Chondrocyte (in vitro differentiated cells): ENCODE data around the gene NOTCH1. TPM values are rescaled to one million over a fixed set of nuclear protein-coding genes. Genes with fewer than 3 reads are reported as not detected.

Experiments used
- DNase-seq: peaks from one replicate; pipeline ENCODE4 v3.0.0; 2021; ENCODE audit warnings: mixed read lengths, low spot score
- H3K27ac Mint-ChIP-seq: one replicate; pipeline ENCODE4 v1.8.0; 2021; ENCODE audit warnings: mild to moderate bottlenecking, moderate library complexity, mixed read lengths; ENCODE audit not compliant: unreplicated experiment
- H3K27me3 Mint-ChIP-seq: 2 replicates; pipeline ENCODE4 v1.8.0; 2021; ENCODE audit warnings: low read depth, mixed read lengths
- H3K36me3 Mint-ChIP-seq: 2 replicates; pipeline ENCODE4 v1.8.0; 2021; ENCODE audit warnings: low read depth, mixed read lengths
- H3K4me1 Mint-ChIP-seq: 2 replicates; pipeline ENCODE4 v1.8.0; 2021; ENCODE audit warnings: low read depth, mild to moderate bottlenecking, mixed read lengths
- H3K4me3 Mint-ChIP-seq: one replicate; pipeline ENCODE4 v1.8.0; 2021; ENCODE audit warnings: mild to moderate bottlenecking, moderate library complexity, mixed read lengths; ENCODE audit not compliant: unreplicated experiment
- H3K9me3 Mint-ChIP-seq: 2 replicates; pipeline ENCODE4 v1.8.0; 2021; ENCODE audit warnings: low read depth, mixed read lengths
- total RNA-seq: library from RNA; stranded (reverse); gene quantifications from 3 replicates; pipeline ENCODE4 v1.2.1, GENCODE V29; 2021
- TF ChIP-seq, protein P1 (sequence below): fragments of 200-600 bp; sonication (generic); IDR thresholded peaks from 2 replicates; pipeline ENCODE4 v1.5.0; 2021; ENCODE audit warnings: antibody characterized with exemption, mild to moderate bottlenecking, moderate library complexity

Gene NOTCH1
- total RNA-seq, 1 donor from 2014 or later: 28.7 TPM

DNA sequence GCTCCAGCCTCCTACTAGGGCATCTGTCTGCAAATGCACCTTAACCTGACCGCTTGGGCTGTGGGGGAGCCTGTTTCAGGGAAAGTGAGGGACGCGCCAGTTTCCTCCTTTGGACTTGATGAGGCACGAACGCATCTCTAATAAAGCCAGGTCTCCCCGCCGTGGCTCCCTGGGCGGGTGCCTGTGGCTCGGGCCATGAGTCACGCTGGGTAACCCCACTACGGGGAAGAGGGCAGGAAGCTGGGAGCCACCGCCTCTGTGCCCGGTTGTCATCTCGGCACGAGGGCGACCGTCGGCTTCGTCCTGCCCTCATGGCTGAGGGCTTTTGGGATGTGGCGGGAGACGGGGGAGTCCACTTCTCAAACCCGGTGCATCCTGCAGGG lies 12.1 kb downstream of the NOTCH1 start:
- Mint-ChIP-seq H3K27ac (no peak overlapping the region), H3K36me3 (peaks cover 2% of the 10 kb centered on the region), H3K4me1 (no peaks in the 10 kb centered on the region), H3K9me3 (no peaks in the 10 kb centered on the region), H3K4me3 (no peak overlapping the region), H3K27me3 (no peaks in the 10 kb centered on the region)
- DNase-seq: no peak
- TF ChIP-seq, protein P1, sequence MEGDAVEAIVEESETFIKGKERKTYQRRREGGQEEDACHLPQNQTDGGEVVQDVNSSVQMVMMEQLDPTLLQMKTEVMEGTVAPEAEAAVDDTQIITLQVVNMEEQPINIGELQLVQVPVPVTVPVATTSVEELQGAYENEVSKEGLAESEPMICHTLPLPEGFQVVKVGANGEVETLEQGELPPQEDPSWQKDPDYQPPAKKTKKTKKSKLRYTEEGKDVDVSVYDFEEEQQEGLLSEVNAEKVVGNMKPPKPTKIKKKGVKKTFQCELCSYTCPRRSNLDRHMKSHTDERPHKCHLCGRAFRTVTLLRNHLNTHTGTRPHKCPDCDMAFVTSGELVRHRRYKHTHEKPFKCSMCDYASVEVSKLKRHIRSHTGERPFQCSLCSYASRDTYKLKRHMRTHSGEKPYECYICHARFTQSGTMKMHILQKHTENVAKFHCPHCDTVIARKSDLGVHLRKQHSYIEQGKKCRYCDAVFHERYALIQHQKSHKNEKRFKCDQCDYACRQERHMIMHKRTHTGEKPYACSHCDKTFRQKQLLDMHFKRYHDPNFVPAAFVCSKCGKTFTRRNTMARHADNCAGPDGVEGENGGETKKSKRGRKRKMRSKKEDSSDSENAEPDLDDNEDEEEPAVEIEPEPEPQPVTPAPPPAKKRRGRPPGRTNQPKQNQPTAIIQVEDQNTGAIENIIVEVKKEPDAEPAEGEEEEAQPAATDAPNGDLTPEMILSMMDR: no peak

DNA sequence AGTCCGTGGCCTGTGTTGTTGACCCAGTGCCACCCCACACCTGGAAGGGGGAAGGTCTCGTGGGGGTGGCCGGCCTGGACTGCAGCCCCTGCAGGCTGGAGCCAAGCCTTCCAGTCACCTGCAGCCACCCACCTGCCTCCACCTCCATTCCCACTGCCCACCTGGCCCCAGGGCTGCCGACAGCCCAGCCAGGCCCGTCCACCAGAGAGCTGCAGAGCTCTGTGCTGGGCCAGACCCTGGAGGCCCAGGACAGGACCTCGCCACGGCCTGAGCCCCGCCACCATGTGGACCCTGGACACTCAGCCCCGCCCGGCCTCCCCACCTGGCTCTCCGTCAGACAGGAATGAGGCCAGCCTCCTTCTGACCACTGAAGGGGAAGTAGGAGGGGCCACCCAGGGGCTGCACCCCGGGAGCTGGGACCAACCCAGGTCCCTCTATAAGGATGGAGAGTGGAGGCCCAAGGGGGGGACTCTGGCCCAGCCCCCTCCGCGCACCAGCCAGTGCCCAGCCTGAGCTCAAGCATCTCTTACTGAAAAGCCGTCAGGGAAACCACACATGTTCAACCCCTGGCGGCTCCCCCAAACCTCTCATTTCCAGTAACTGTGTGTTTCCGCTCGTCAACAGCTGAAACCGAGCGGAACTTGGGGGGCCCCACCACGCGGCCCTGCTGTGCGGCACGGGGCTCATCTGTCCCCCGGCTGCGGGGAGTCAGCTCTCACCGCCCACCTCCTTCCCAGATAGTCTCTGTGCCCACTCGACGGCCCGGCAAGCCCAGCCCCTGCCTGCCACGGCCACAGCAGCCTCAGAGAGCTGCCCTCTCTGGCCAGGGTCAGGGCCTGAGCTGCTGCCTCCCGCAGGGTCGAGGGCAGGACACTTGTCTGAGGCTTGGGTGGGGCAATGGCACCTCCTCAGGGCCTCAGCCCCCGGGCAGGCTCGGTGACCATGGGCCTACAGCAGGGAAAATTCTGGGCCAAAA lies 12.8 kb downstream of the NOTCH1 start:
- Mint-ChIP-seq H3K27ac (no peak overlapping the region), H3K27me3 (no peaks in the 10 kb centered on the region), H3K36me3 (peaks cover 2% of the 10 kb centered on the region), H3K4me3 (no peak overlapping the region), H3K4me1 (peaks cover under 1% of the 10 kb centered on the region), H3K9me3 (no peaks in the 10 kb centered on the region)
- no peak for DNase-seq
- TF ChIP-seq, protein P1: no peak

DNA sequence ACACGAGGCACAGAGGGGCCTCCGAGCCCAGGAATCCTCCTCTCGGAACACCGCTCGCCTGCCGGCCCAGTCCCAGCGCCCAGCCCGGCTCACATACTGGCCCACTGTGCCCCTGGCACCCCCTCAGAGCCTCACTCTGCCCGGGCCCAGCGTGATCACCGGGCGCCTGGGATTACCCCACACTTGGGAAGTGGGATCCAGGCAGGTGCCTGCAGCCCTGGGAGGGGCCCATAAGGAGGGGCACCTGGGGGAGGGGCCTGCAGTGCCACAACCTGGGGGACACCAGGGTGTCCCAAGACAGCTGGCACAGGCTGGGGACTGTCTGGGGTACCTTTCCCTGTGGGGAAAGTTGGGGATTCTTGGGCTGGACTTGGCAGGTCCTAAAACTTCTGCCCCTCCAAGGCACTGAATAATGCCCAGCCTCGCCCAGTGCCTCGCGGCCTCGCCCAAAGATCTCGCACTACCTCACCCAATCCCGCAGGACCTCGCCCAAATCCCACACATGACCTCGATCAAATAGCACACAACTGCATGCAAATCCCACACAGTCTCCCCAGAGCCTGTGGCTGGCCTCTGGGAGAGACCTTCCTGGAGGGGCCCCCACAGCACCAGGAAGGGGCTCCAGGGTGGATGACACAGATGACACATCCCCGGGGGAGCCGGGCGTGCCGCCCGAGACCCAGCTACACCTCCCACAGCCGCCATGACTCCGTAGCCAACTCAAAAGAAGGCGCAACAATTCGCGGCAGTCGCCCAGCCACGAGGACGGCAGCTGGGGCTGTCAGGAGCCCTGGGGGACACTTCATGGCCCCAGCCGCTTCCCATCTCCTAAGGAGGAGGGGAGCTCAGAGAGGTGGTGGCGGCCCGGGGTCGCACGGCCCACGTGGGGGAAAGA lies 13.7 kb downstream of the NOTCH1 start:
- no peak overlapping the region for H3K4me3 Mint-ChIP-seq
- no peak for DNase-seq
- TF ChIP-seq, protein P1: no peak
- H3K36me3 Mint-ChIP-seq: peaks cover 2% of the 10 kb centered on the region
- no peaks in the 10 kb centered on the region for H3K9me3 Mint-ChIP-seq
- H3K27ac Mint-ChIP-seq: no peak overlapping the region
- no peaks in the 10 kb centered on the region for H3K27me3 Mint-ChIP-seq
- H3K4me1 Mint-ChIP-seq: peaks cover 7% of the 10 kb centered on the region

DNA sequence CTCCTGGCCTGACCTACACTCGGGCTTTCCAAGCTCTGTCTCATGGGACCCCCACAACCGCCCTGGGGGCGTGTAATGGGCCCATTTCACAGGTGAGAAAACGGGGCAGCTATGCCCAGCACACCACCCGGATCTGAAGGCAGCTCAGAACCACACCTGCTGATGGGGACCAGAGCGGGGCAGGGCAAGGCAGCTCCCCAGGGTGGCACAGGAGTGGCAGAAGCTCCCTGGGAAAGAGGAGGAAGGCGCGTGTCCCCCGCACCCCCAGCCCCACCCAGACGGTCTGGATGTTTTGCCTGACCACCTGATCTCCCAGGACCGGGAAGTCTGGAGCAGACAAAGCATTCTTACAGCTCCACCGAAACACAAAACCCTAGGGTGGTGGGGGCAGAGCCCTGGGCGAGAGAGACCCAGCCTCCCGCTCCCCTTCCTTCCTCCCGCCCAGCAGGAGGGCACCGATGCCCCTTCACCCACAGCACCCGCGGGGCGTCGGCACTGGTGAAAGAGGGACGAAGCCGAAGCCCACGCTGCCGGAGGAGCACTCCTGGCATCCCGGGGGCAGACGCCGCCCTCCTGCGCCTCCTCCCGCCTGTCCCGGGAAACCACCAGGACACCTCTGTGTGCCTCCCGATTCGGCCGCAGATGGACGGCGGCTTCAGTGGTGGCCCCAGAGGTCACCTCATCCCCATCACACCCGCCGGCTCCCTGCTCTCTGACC lies 14.5 kb downstream of the NOTCH1 start:
- H3K9me3 Mint-ChIP-seq: no peaks in the 10 kb centered on the region
- DNase-seq: no peak
- no peaks in the 10 kb centered on the region for H3K27me3 Mint-ChIP-seq
- TF ChIP-seq, protein P1: no peak
- peaks cover 2% of the 10 kb centered on the region for H3K36me3 Mint-ChIP-seq
- H3K4me3 Mint-ChIP-seq: no peak overlapping the region
- H3K27ac Mint-ChIP-seq: no peak overlapping the region
- H3K4me1 Mint-ChIP-seq: peaks cover 10% of the 10 kb centered on the region
